CD4-positive, alpha-beta T cell treated with Interleukin-4 for 1 hour (primary cell): ENCODE data around the gene FRMD1.

Experiments
- DNase-seq, 2 donors: peaks; one replicate each; pipeline ENCODE4 v3.0.0-alpha.2; 2020 to 2022

The FRMD1 gene

GRCh38 chr6:168040856-168041496 lies 38.0 kb downstream of the FRMD1 start:
- no peak for DNase-seq

- DNase-seq: no peak
These were observed 39.2 kb downstream of the FRMD1 start for GRCh38 chr6:168039849-168040248.

- DNase-seq: no peak
These were observed 39.7 kb downstream of the FRMD1 start for GRCh38 chr6:168039301-168039700.

- DNase-seq: no peak
These were observed 40.4 kb downstream of the FRMD1 start for GRCh38 chr6:168038576-168039140.

GRCh38 chr6:168037856-168038255 lies 41.2 kb downstream of the FRMD1 start:
- no peak for DNase-seq

- DNase-seq: no peak
These were observed 41.8 kb downstream of the FRMD1 start for GRCh38 chr6:168037242-168037641.

GRCh38 chr6:168035661-168036545 lies 43.1 kb downstream of the FRMD1 start:
- no peak for DNase-seq

- DNase-seq: no peak
These were observed 43.8 kb downstream of the FRMD1 start for GRCh38 chr6:168035098-168035660.

GRCh38 chr6:168034537-168034936 lies 44.5 kb downstream of the FRMD1 start:
- no peak for DNase-seq

GRCh38 chr6:168033791-168034190 lies 45.2 kb downstream of the FRMD1 start:
- no peak for DNase-seq

GRCh38 chr6:168032005-168032760 lies 46.8 kb downstream of the FRMD1 start:
- no peak for DNase-seq

GRCh38 chr6:168031411-168031971 lies 47.5 kb downstream of the FRMD1 start:
- DNase-seq: no peak

GRCh38 chr6:168030908-168031307 lies 48.1 kb downstream of the FRMD1 start:
- no peak for DNase-seq

- no peak for DNase-seq
These were observed 48.7 kb downstream of the FRMD1 start for GRCh38 chr6:168030218-168030746.

GRCh38 chr6:168029459-168030217 lies 49.4 kb downstream of the FRMD1 start:
- no peak for DNase-seq

- no peak for DNase-seq
These were observed 50.8 kb downstream of the FRMD1 start for GRCh38 chr6:168028181-168028580.

- no peak for DNase-seq
These were observed 51.5 kb downstream of the FRMD1 start for GRCh38 chr6:168027521-168027920.

- no peak for DNase-seq
These were observed 52.1 kb downstream of the FRMD1 start for GRCh38 chr6:168026925-168027324.

- no peak for DNase-seq
These were observed 52.9 kb downstream of the FRMD1 start for GRCh38 chr6:168025831-168026710.

GRCh38 chr6:168024951-168025510 lies 54.0 kb downstream of the FRMD1 start:
- no peak for DNase-seq
